Measurements from ENCODE around the gene DCLK3.

- TF ChIP-seq CTCF (IDR thresholded peaks at IDR 0.05 in 4 of 5, conservative IDR thresholded peaks at IDR 0.05 in 1 of 5) = no peak
- TF ChIP-seq POLR2A (IDR thresholded peaks at IDR 0.05) = no peak
Observed at GRCh38 chr3:36776436-36776835, 12.1 kb upstream of the DCLK3 start.
